Right renal cortex interstitium (tissue), 3 donors: ENCODE results near the gene ELAVL4. TPM values are rescaled to one million over a fixed set of nuclear protein-coding genes. Genes with fewer than 3 reads are reported as not detected.
A peak's percentile ranks its signal among the peaks of the same experiment; 100 is the strongest.

ENCODE experiments used
- DNase-seq, 3 donors: peaks; one replicate each; pipeline ENCODE4 v3.0.0-alpha.2; 2013; ENCODE audit warnings: low read depth in 3 of 3, low spot score in 2 of 3
- polyA plus RNA-seq, 3 donors: library from polyadenylated mRNA; unstranded; fragments of 120-200 nt; gene quantifications; one replicate each; pipeline ENCODE4 v1.2.1, GENCODE V29; 2013; ENCODE audit not compliant: insufficient read length in 3 of 3

ELAVL4 gene
- 1 to 10 TPM; 3.4 to 5.9 (median 3.7) TPM for polyA plus RNA-seq

GRCh38 chr1:50108497-50109059 lies at the start of gene ELAVL4:
Gene ELAVL4 (plus strand): TSS chr1:50108920. CDS start chr1:50109190, 270 bp downstream.
- no peak for DNase-seq

- DNase-seq, result no peak
Measured at GRCh38 chr1:50060279-50060678, 48.4 kb upstream of the ELAVL4 start.

- DNase-seq, result no peak
Measured at GRCh38 chr1:50066806-50067205, 41.9 kb upstream of the ELAVL4 start.

- no peak for DNase-seq
Measured at GRCh38 chr1:50074931-50075330, 33.8 kb upstream of the ELAVL4 start.

- no peak for DNase-seq
Measured at GRCh38 chr1:50077273-50077672, 31.4 kb upstream of the ELAVL4 start.

- DNase-seq, result no peak
Measured at GRCh38 chr1:50080904-50081586, 27.7 kb upstream of the ELAVL4 start.

- no peak for DNase-seq
Measured at GRCh38 chr1:50084389-50084788, 24.3 kb upstream of the ELAVL4 start.

- DNase-seq, result no peak
Measured at GRCh38 chr1:50091068-50091467, 17.7 kb upstream of the ELAVL4 start.

- no peak for DNase-seq
Measured at GRCh38 chr1:50095716-50096115, 13.0 kb upstream of the ELAVL4 start.

- DNase-seq, result no peak
Measured at GRCh38 chr1:50097021-50097679, 11.6 kb upstream of the ELAVL4 start.

GRCh38 chr1:50097791-50098190 lies 10.9 kb upstream of the ELAVL4 start:
- DNase-seq, result no peak

GRCh38 chr1:50098591-50099021 lies 10.1 kb upstream of the ELAVL4 start:
- DNase-seq, result no peak

GRCh38 chr1:50099654-50100053 lies 9.1 kb upstream of the ELAVL4 start:
- no peak for DNase-seq

GRCh38 chr1:50103615-50104081 lies 5.1 kb upstream of the ELAVL4 start:
- no peak for DNase-seq

- no peak for DNase-seq
Measured at GRCh38 chr1:50105433-50105832, 3.3 kb upstream of the ELAVL4 start.

- DNase-seq, result no peak
Measured at GRCh38 chr1:50106095-50106761, 2.5 kb upstream of the ELAVL4 start.

- no peak for DNase-seq
Measured at GRCh38 chr1:50109116-50109515, 396 bp downstream of the ELAVL4 start.

GRCh38 chr1:50109647-50110075 lies 941 bp downstream of the ELAVL4 start:
- peak in 2 of 3 donors; percentile 31 to 58 for DNase-seq

GRCh38 chr1:50110151-50110550 lies 1.4 kb downstream of the ELAVL4 start:
- DNase-seq, result no peak

- no peak for DNase-seq
Measured at GRCh38 chr1:50110656-50111055, 1.9 kb downstream of the ELAVL4 start.

GRCh38 chr1:50111503-50111902 lies 2.8 kb downstream of the ELAVL4 start:
- no peak for DNase-seq
